Astrocyte of the cerebellum (primary cell): ENCODE data around the gene ARHGEF11.

Experiments
- DNase-seq: peaks from one replicate; pipeline ENCODE4 v3.0.0-alpha.2; 2011; ENCODE audit warnings: low read depth
- H3K4me3 ChIP-seq: 2 replicates; pipeline ENCODE4 v1.5.1; 2011; ENCODE audit warnings: mild to moderate bottlenecking, low read depth, low read length, moderate library complexity
- in situ Hi-C: cut with HindIII; loops from 2 replicates; pipeline ENCODE4 v1.10.0; 2017; ENCODE audit warnings: low sequenced_read_pairs
- TF ChIP-seq, protein P1 (sequence below): IDR thresholded peaks from 2 replicates; pipeline ENCODE4 v1.5.1; 2012; ENCODE audit warnings: low read length, low read depth, moderate library complexity, mild to moderate bottlenecking; ENCODE audit errors: missing control alignments

The ARHGEF11 gene

DNA sequence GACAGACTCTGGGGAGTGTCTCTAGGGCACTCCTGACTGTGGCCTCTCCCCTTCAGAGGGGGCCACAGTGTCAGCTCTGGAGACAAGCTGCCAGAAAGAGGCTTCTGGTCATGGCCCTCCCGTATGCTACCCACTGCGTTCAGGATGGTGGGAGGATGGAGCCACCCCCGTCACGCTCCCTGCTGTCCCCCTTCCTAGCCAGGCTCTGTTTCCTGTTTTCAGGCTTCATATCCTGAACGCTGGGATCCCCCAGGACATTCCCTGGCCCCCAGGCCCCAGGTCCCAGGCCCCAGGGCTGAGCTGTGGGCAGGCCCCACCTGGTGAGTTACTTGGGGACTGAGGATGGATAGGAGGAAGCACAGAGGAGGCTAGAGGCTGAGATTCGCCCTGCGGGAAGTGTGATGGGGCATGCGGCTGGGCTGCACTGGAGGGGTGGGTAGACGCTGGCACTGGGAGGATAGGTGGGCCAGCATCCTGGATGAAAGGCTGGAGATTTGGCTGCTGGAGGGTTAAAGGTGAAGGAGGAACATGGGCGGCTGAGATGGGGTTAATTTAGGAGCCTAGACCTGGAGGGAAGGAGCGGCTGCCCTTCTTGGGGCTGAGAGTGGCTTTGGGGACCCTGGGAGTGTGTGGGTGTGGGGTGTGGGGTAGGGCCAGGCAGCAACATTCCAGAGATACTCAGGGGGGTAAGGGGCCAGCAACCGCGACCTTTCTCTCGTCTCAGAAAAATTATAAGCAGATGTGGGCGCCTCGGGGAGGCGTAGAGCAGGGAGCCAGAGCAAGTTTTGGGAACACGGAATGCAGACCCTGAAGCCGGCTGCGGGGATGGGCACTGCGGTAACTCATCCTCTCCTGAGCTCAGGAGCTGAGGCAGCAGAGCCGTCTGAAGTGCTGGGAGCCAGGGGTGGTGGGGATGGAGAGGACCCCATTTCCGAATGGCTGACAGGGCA is 143.3 kb downstream of the ARHGEF11 start:
- no peak for DNase-seq
- H3K4me3 ChIP-seq = no peak overlapping the region
- TF ChIP-seq, protein P1, sequence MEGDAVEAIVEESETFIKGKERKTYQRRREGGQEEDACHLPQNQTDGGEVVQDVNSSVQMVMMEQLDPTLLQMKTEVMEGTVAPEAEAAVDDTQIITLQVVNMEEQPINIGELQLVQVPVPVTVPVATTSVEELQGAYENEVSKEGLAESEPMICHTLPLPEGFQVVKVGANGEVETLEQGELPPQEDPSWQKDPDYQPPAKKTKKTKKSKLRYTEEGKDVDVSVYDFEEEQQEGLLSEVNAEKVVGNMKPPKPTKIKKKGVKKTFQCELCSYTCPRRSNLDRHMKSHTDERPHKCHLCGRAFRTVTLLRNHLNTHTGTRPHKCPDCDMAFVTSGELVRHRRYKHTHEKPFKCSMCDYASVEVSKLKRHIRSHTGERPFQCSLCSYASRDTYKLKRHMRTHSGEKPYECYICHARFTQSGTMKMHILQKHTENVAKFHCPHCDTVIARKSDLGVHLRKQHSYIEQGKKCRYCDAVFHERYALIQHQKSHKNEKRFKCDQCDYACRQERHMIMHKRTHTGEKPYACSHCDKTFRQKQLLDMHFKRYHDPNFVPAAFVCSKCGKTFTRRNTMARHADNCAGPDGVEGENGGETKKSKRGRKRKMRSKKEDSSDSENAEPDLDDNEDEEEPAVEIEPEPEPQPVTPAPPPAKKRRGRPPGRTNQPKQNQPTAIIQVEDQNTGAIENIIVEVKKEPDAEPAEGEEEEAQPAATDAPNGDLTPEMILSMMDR = no peak
- in situ Hi-C loops = no loop called here

GRCh38 chr1:156901590-156901900 is 144.0 kb downstream of the ARHGEF11 start:
- DNase-seq = no peak
- H3K4me3 ChIP-seq = no peak overlapping the region
- in situ Hi-C loops = no loop called here
- TF ChIP-seq, protein P1 = no peak

- TF ChIP-seq, protein P1 = no peak
- H3K4me3 ChIP-seq = no peak overlapping the region
- no peak for DNase-seq
- in situ Hi-C loops = no loop called here
These were observed 144.5 kb downstream of the ARHGEF11 start for GRCh38 chr1:156900896-156901589.

- TF ChIP-seq, protein P1 = no peak
- H3K4me3 ChIP-seq = no peak overlapping the region
- no peak for DNase-seq
- in situ Hi-C loops = no loop called here
These were observed 145.4 kb downstream of the ARHGEF11 start for GRCh38 chr1:156899956-156900718.

GRCh38 chr1:156898971-156899664 is 146.4 kb downstream of the ARHGEF11 start:
- no peak for DNase-seq
- in situ Hi-C loops = no loop called here
- no peak overlapping the region for H3K4me3 ChIP-seq

More at GRCh38 chr1:156898971-156899664, 146.4 kb downstream of the ARHGEF11 start:
- TF ChIP-seq, protein P1 = no peak
